Kidney epithelial cell (primary cell): ENCODE results near the gene FKBP4. TPM values are rescaled to one million over a fixed set of nuclear protein-coding genes. Genes with fewer than 3 reads are reported as not detected.

ENCODE experiments used
- DNase-seq: peaks from one replicate; pipeline ENCODE4 v3.0.0-alpha.2; 2010; ENCODE audit warnings: low read depth
- H3K27me3 ChIP-seq: 2 replicates; pipeline ENCODE4 v1.6.0; 2011; ENCODE audit warnings: low read length; ENCODE audit not compliant: control insufficient read depth, insufficient read depth
- H3K36me3 ChIP-seq: 2 replicates; pipeline ENCODE4 v1.5.1; 2011; ENCODE audit warnings: low read length; ENCODE audit not compliant: control insufficient read depth, insufficient read depth
- H3K4me3 ChIP-seq: 2 replicates; pipeline ENCODE4 v1.5.1; 2011; ENCODE audit warnings: low read depth, mild to moderate bottlenecking, control low read depth, low read length
- total RNA-seq: library from RNA; depleted of rRNA; stranded (reverse); fragments of >200 nt; gene quantifications from 2 replicates; pipeline ENCODE4 v1.2.3, GENCODE V29; 2015
- TF ChIP-seq, protein P1 (sequence below): IDR thresholded peaks from 2 replicates; pipeline ENCODE4 v1.5.1; 2011; ENCODE audit warnings: mild to moderate bottlenecking, moderate library complexity, low read length, control low read depth, inconsistent platforms; ENCODE audit not compliant: insufficient read depth, poor library complexity, severe bottlenecking

FKBP4 gene
- total RNA-seq, 1 donor from 2014 or later, result 40.0 TPM

DNA sequence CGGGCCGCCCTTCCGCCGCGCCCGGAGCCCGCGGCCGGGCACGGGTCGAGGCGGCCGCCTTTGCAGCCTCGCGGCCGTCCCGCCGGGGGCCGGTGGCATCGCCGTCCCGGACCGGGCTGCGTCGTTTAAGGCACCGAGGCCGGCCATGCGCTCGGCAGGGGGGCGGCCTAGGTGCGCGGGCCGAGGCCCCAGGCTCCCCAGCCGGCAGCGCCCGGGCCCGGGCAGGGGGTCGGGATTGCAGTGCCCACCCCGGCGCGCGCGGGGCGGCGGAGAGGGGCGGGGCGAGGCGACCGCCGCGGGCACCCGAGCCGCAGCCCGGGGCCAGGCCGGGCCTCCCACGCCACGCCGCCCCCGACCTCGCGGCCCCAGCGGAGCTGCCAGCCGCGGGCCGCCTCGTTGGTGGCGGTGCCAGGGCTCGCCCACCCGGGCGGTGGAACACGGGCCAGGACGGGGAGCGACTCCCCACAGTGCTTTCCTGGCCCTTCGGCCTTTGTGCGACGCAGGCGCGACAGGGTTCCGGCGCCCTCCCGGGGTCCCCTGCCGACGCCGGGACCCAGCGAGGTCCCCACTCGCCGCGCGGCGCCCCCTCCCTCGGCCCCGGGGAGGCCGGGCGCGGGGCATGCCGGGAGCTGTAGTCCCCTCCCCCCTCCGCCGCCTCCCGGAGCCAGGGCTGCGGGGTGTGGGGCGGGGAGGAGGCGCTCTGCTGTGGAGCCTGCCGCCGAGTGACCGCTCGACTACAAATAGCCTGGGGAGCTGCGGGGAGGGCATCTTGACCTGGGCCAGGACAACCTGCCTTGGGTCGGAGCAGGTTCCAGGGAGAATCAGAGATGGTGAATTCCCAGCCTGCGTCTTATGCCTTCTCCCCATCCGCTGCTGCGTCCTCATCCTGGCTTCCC, 769 bp downstream of the FKBP4 start:
- peak overlapping the region; percentile 88 for H3K4me3 ChIP-seq
- TF ChIP-seq, protein P1, sequence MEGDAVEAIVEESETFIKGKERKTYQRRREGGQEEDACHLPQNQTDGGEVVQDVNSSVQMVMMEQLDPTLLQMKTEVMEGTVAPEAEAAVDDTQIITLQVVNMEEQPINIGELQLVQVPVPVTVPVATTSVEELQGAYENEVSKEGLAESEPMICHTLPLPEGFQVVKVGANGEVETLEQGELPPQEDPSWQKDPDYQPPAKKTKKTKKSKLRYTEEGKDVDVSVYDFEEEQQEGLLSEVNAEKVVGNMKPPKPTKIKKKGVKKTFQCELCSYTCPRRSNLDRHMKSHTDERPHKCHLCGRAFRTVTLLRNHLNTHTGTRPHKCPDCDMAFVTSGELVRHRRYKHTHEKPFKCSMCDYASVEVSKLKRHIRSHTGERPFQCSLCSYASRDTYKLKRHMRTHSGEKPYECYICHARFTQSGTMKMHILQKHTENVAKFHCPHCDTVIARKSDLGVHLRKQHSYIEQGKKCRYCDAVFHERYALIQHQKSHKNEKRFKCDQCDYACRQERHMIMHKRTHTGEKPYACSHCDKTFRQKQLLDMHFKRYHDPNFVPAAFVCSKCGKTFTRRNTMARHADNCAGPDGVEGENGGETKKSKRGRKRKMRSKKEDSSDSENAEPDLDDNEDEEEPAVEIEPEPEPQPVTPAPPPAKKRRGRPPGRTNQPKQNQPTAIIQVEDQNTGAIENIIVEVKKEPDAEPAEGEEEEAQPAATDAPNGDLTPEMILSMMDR, result no peak
- peaks cover 10% of the 10 kb centered on the region for H3K27me3 ChIP-seq
- no peak for DNase-seq
- peaks cover 4% of the 10 kb centered on the region for H3K36me3 ChIP-seq

DNA sequence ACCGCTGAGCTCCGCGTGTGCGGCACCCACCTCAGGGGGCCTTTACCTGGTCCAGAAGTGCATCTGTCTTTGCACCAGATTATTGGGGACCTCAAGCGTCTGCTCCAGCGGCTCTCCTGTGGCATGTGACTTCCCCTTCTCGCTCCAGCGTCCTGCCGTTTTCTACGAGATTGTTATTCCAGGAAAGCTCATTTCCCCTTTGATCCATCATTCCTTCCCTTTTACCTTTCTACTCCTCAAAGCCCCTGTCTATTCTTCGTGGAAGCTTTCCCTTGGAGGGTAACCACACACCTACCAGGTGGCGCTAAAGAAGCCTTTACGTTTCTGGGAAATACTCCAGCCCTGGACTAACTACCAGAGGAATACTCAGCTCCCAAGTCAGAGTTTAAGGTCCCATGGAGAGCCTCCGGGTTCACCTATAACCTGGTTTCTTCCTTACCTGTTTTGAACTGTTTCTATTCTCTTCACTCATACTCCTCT, 1.5 kb downstream of the FKBP4 start:
- H3K36me3 ChIP-seq, result peaks cover 5% of the 10 kb centered on the region
- H3K27me3 ChIP-seq, result peaks cover 10% of the 10 kb centered on the region
- DNase-seq, result no peak
- TF ChIP-seq, protein P1, result peak; percentile 40
- peak overlapping the region; percentile 88 for H3K4me3 ChIP-seq

DNA sequence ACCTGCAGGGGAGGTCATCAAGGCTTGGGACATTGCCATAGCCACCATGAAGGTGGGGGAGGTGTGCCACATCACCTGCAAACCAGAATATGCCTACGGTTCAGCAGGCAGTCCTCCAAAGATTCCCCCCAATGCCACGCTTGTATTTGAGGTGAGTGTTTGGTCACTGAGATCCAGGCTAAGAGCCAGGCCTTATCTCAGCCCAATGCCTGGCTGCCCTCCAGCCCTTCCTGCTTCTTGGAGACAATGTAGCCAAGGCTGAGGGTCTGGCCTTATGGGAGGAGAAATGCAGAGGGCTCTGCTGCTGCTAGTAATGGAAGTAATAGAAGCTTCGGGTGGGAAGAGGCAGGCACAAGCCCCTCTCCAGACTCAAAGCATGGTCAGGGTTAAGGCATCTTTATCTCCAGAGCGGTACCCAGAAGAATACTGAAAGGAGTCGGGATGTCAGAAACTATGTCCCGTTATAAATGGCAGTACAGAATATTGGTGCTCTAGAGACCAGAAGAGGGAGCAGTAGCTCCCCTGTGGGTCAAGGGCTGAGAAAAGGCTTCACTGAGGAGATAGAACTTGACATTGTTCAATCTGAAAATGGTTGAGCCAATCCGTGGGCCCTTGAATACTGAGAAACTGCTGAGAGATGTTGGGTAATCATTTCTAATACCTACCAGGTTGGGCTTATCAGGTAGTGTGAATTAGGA, 3.1 kb downstream of the FKBP4 start:
- peaks cover 5% of the 10 kb centered on the region for H3K36me3 ChIP-seq
- no peak overlapping the region for H3K4me3 ChIP-seq
- H3K27me3 ChIP-seq, result peaks cover 10% of the 10 kb centered on the region
- no peak for DNase-seq
- TF ChIP-seq, protein P1, result peak; percentile 1

DNA sequence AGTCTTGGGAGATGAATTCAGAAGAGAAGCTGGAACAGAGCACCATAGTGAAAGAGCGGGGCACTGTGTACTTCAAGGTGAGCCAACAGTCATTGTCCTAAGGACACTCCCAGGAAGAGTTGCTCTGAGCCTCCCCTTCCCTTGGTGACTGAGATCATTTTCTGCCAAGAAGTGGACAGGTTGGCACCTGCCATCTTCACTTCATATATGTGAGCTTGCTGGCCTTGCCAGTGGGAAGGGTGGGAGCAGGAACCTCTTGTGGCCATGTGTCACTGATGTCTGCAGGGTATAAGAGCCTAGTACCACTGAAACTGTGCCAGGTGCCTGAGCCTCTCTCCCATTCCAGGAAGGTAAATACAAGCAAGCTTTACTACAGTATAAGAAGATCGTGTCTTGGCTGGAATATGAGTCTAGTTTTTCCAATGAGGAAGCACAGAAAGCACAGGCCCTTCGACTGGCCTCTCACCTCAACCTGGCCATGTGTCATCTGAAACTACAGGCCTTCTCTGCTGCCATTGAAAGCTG, 5.3 kb downstream of the FKBP4 start:
- Histone ChIP-seq H3K36me3 (peaks cover 5% of the 10 kb centered on the region), H3K27me3 (no peaks in the 10 kb centered on the region), H3K4me3 (no peak overlapping the region)
- TF ChIP-seq, protein P1, result no peak
- no peak for DNase-seq

DNA sequence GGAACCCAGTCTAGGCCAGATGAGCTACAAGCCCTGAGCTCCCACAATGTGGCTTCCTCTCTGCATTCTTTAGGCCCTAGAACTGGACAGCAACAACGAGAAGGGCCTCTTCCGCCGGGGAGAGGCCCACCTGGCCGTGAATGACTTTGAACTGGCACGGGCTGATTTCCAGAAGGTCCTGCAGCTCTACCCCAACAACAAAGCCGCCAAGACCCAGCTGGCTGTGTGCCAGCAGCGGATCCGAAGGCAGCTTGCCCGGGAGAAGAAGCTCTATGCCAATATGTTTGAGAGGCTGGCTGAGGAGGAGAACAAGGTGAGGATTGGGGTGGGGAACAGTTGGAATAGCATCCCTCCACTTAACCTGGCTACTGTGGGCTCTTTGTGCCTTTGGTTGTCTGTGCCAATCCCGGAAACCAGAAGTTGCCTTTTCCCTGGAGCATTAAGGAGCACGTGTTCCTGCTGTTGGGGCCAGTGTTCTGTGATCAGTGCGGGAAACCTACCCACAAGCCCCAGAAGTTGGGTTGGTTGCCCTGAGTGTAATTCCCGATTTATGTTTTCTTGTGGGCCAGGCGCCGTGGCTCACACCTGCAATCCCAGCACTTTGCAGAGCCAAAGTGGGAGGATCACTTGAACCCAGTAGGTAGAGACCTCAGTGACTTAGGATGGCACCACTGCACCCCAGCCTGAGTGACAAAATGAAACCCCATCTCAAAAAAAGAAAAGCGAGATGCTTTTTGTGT, 6.4 kb downstream of the FKBP4 start:
- no peak overlapping the region for H3K4me3 ChIP-seq
- TF ChIP-seq, protein P1, result no peak
- no peaks in the 10 kb centered on the region for H3K27me3 ChIP-seq
- peaks cover 5% of the 10 kb centered on the region for H3K36me3 ChIP-seq
- no peak for DNase-seq
